Esophagus muscularis mucosa (tissue), 4 donors: ENCODE data around the gene ZNF200. TPM values are rescaled to one million over a fixed set of nuclear protein-coding genes. Genes with fewer than 3 reads are reported as not detected.

Source experiments
- DNase-seq: peaks from one replicate; pipeline ENCODE4 v3.0.0-alpha.2; 2017; ENCODE audit errors: extremely low spot score
- H3K27ac ChIP-seq, 4 donors: fragments of 200-600 bp; sonication (generic); replicated peaks in 1 of 4; 1 replicate in 3 of 4; 2 replicates in 1 of 4; pipeline ENCODE4 v1.5.1; 2016 to 2019; ENCODE audit warnings: mild to moderate bottlenecking in 1 of 4
- H3K27me3 ChIP-seq, 4 donors: fragments of 200-600 bp; sonication (generic); one replicate each; pipeline versions ENCODE4 v1.5.1 to v1.6.0; 2016 to 2019
- H3K36me3 ChIP-seq, 4 donors: fragments of 200-600 bp; sonication (generic); one replicate each; pipeline ENCODE4 v1.5.1; 2016 to 2019
- H3K4me1 ChIP-seq, 4 donors: fragments of 200-600 bp; sonication (generic); one replicate each; pipeline ENCODE4 v1.5.1; 2016 to 2019
- H3K4me3 ChIP-seq, 4 donors: fragments of 200-600 bp; sonication (generic); 1 replicate in 2 of 4; 2 replicates in 2 of 4; pipeline ENCODE4 v1.5.1; 2016 to 2019; ENCODE audit warnings: mild to moderate bottlenecking in 4 of 4, moderate library complexity in 1 of 4
- H3K9me3 ChIP-seq, 4 donors: fragments of 200-600 bp; sonication (generic); 1 replicate in 3 of 4; 2 replicates in 1 of 4; pipeline ENCODE4 v1.5.1; 2016 to 2019
- CTCF ChIP-seq, 3 experiments: fragments of 200-600 bp in 2 of 3; fragments of 450-650 bp in 1 of 3; sonication (generic) in 2 of 3; IDR thresholded peaks; one replicate each; pipeline ENCODE4 v1.5.1; 2017 to 2019; ENCODE audit warnings: antibody characterized with exemption in 3 of 3, mild to moderate bottlenecking in 2 of 3, moderate library complexity in 1 of 3
- EP300 ChIP-seq: sonication (generic); formaldehyde crosslinking; IDR thresholded peaks from one replicate; pipeline ENCODE4 v1.6.1; 2017; ENCODE audit warnings: antibody characterized with exemption
- POLR2A ChIP-seq: fragments of 450-650 bp; IDR thresholded peaks from one replicate; pipeline ENCODE4 v1.6.1; 2017; ENCODE audit warnings: antibody characterized with exemption, moderate library complexity, mild to moderate bottlenecking, low read depth
- POLR2AphosphoS5 ChIP-seq, 2 donors: sonication (generic); formaldehyde crosslinking; IDR thresholded peaks; one replicate each; pipeline ENCODE4 v1.6.1; 2017; ENCODE audit warnings: antibody characterized with exemption in 2 of 2
- WGBS: methylation state at CpG from one replicate; pipeline ENCODE4 v1.1.5; 2018; 5-methylcytosine and 5-hydroxymethylcytosine counted together
- intact Hi-C: fragments of 100-400 bp; cut with DNase I; formaldehyde crosslinking; loops from one replicate; pipeline ENCODE4 v1.15.1; 2023
- total RNA-seq, 4 donors: library from RNA; depleted of rRNA; stranded (reverse); fragments of >200 nt; gene quantifications; one replicate each; pipeline versions ENCODE4 v1.1.0 to v1.2.1, GENCODE V29; 2016

ZNF200 gene
- total RNA-seq, 4 donors from 2014 or later, result 5.8 to 8.2 (median 7.1) TPM

GRCh38 chr16:3216263-3216640 is 18.7 kb downstream of the ZNF200 start:
- Histone ChIP-seq H3K9me3 (peaks cover 0 to 18% (median 12%) of the 10 kb centered on the region in 4 donors), H3K27me3 (peaks cover 0 to 13% (median 0%) of the 10 kb centered on the region in 4 donors), H3K4me3 (no peak overlapping the region), H3K36me3 (peaks cover 0 to under 1% (median 0%) of the 10 kb centered on the region in 4 donors), H3K27ac (no peak overlapping the region), H3K4me1 (no peaks in the 10 kb centered on the region)
- 51% methylated on average over 3 of the region's 3 CpGs for WGBS
- TF ChIP-seq EP300 (no peak), POLR2A (no peak), POLR2AphosphoS5 (IDR thresholded peaks at IDR 0.05) (no peak), CTCF (IDR thresholded peaks at IDR 0.05) (no peak)
- DNase-seq, result no peak
- intact Hi-C loops, result no loop called here

GRCh38 chr16:3215601-3216262 is 19.2 kb downstream of the ZNF200 start:
- no peak overlapping the region for H3K27ac ChIP-seq
- no peak for DNase-seq
- 88% methylated on average over 11 of the region's 11 CpGs for WGBS

GRCh38 chr16:3214904-3215600 is 19.9 kb downstream of the ZNF200 start:
- 44% methylated on average over 7 of the region's 7 CpGs for WGBS

More at GRCh38 chr16:3215601-3216262, 19.2 kb downstream of the ZNF200 start:
- Histone ChIP-seq H3K4me1 (no peaks in the 10 kb centered on the region), H3K9me3 (peaks cover 0 to 13% (median 7%) of the 10 kb centered on the region in 4 donors), H3K36me3 (no peaks in the 10 kb centered on the region), H3K4me3 (no peak overlapping the region), H3K27me3 (peaks cover 0 to 13% (median 0%) of the 10 kb centered on the region in 4 donors)
- intact Hi-C loops, result no loop called here
- no peak for TF ChIP-seq POLR2A
- no peak for TF ChIP-seq EP300
- TF ChIP-seq POLR2AphosphoS5 (IDR thresholded peaks at IDR 0.05), result no peak
- no peak for TF ChIP-seq CTCF (IDR thresholded peaks at IDR 0.05)

GRCh38 chr16:3212567-3212966 is 22.4 kb downstream of the ZNF200 start:
- H3K4me3 ChIP-seq, result no peak overlapping the region
- WGBS, result 71% methylated on average over 1 of the region's 1 CpG
- H3K36me3 ChIP-seq, result no peaks in the 10 kb centered on the region
- intact Hi-C loops, result no loop called here
- peaks cover 0 to 27% (median 0%) of the 10 kb centered on the region in 4 donors for H3K27me3 ChIP-seq
- no peaks in the 10 kb centered on the region for H3K4me1 ChIP-seq
- no peak for DNase-seq
- no peak for TF ChIP-seq POLR2AphosphoS5 (IDR thresholded peaks at IDR 0.05)
- TF ChIP-seq POLR2A, result no peak
- H3K27ac ChIP-seq, result no peak overlapping the region
- peaks cover 0 to 7% (median 0%) of the 10 kb centered on the region in 4 donors for H3K9me3 ChIP-seq

More at GRCh38 chr16:3214904-3215600, 19.9 kb downstream of the ZNF200 start:
- Histone ChIP-seq H3K9me3 (peaks cover 0 to 6% (median 1%) of the 10 kb centered on the region in 4 donors), H3K36me3 (no peaks in the 10 kb centered on the region), H3K4me3 (no peak overlapping the region), H3K27me3 (peaks cover 0 to 13% (median 0%) of the 10 kb centered on the region in 4 donors), H3K4me1 (no peaks in the 10 kb centered on the region), H3K27ac (no peak overlapping the region)
- intact Hi-C loops, result no loop called here
- no peak for DNase-seq
- TF ChIP-seq EP300 (no peak), POLR2AphosphoS5 (IDR thresholded peaks at IDR 0.05) (no peak), POLR2A (no peak), CTCF (IDR thresholded peaks at IDR 0.05) (no peak)

- Histone ChIP-seq H3K4me1 (no peaks in the 10 kb centered on the region), H3K9me3 (peaks cover 0 to 12% (median 1%) of the 10 kb centered on the region in 4 donors), H3K4me3 (no peak overlapping the region), H3K27me3 (peaks cover 0 to 27% (median 0%) of the 10 kb centered on the region in 4 donors), H3K27ac (no peak overlapping the region), H3K36me3 (no peaks in the 10 kb centered on the region)
- WGBS, result 83% methylated on average over 3 of the region's 3 CpGs
- no peak for DNase-seq
- intact Hi-C loops, result no loop called here
- TF ChIP-seq EP300 (no peak), POLR2AphosphoS5 (IDR thresholded peaks at IDR 0.05) (no peak), POLR2A (no peak), CTCF (IDR thresholded peaks at IDR 0.05) (no peak)
Measured at GRCh38 chr16:3212006-3212405, 23.0 kb downstream of the ZNF200 start.
